ENCODE data around the gene AGT. TPM values are rescaled to one million over a fixed set of nuclear protein-coding genes. Genes with fewer than 3 reads are reported as not detected.
"Not testable (repeated sequence)": the region's sequence is repeated elsewhere in the genome, so short reads cannot be mapped to it uniquely, and the experiment has no call there.

The AGT gene
- total RNA-seq, 1 experiment from 2014 or later: 1.0 TPM

DNA sequence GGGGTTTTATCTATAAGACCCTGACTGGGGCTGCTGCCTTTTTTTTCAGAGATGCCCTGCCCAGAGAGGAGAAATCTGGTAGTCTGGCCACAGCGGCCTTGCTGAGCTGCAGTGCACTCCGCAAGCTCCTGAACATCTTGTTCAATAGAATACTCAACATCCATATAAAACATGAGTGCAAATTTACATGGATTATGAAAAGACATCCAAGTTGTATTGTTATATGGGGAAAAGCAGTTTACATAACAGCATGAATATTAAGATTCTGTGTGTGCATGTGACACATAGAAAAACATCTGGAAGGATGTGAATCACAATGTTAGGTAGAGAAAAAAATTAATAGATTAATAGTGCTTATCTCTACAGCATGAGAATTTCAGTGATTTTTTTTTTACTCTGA, 55.2 kb downstream of the AGT start:
- H3K4me1 Mint-ChIP-seq: peaks cover 14% of the 10 kb centered on the region
- H3K9me3 Mint-ChIP-seq: peaks cover 8% of the 10 kb centered on the region
- TF ChIP-seq SOX15 (CRISPR knock-in tag; IDR thresholded peaks at IDR 0.05) (no peak), E2F4 (CRISPR knock-in tag; IDR thresholded peaks at IDR 0.05; ENCODE audit: borderline replicate concordance, low read depth) (no peak), MYBL2 (CRISPR knock-in tag; IDR thresholded peaks at IDR 0.05) (no peak), AR (CRISPR knock-in tag; IDR thresholded peaks at IDR 0.05) (no peak), IRF2 (CRISPR knock-in tag; IDR thresholded peaks at IDR 0.05; ENCODE audit: borderline replicate concordance, low read depth) (no peak), USF1 (CRISPR knock-in tag; IDR thresholded peaks at IDR 0.05) (no peak), HMGXB4 (CRISPR knock-in tag; IDR thresholded peaks at IDR 0.05) (no peak), ZNF416 (CRISPR knock-in tag; IDR thresholded peaks at IDR 0.05) (no peak), GRHL2 (CRISPR knock-in tag; IDR thresholded peaks at IDR 0.05; ENCODE audit: insufficient replicate concordance, severe bottlenecking) (no peak)
- TF ChIP-seq, protein P1, sequence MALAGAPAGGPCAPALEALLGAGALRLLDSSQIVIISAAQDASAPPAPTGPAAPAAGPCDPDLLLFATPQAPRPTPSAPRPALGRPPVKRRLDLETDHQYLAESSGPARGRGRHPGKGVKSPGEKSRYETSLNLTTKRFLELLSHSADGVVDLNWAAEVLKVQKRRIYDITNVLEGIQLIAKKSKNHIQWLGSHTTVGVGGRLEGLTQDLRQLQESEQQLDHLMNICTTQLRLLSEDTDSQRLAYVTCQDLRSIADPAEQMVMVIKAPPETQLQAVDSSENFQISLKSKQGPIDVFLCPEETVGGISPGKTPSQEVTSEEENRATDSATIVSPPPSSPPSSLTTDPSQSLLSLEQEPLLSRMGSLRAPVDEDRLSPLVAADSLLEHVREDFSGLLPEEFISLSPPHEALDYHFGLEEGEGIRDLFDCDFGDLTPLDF (CRISPR knock-in tag; IDR thresholded peaks at IDR 0.05): no peak
- TF ChIP-seq, protein P2, sequence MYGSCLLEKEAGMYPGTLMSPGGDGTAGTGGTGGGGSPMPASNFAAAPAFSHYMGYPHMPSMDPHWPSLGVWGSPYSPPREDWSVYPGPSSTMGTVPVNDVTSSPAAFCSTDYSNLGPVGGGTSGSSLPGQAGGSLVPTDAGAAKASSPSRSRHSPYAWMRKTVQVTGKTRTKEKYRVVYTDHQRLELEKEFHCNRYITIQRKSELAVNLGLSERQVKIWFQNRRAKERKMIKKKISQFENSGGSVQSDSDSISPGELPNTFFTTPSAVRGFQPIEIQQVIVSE (CRISPR knock-in tag; IDR thresholded peaks at IDR 0.05; ENCODE audit: borderline replicate concordance): no peak
- TF ChIP-seq, protein P3, sequence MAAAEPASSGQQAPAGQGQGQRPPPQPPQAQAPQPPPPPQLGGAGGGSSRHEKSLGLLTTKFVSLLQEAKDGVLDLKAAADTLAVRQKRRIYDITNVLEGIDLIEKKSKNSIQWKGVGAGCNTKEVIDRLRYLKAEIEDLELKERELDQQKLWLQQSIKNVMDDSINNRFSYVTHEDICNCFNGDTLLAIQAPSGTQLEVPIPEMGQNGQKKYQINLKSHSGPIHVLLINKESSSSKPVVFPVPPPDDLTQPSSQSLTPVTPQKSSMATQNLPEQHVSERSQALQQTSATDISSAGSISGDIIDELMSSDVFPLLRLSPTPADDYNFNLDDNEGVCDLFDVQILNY (CRISPR knock-in tag; IDR thresholded peaks at IDR 0.05): no peak
- peaks cover 20% of the 10 kb centered on the region for H3K36me3 Mint-ChIP-seq
- no peak overlapping the region for H3K27ac Mint-ChIP-seq
- H3K27me3 Mint-ChIP-seq (ENCODE audit: low read depth): no peaks in the 10 kb centered on the region
- ChIA-PET CTCF (no interaction called here), POLR2A (no interaction called here)
- H3K4me3 Mint-ChIP-seq: no peak overlapping the region
- DNase-seq (ENCODE audit: low spot score) (no peak), ATAC-seq (no peak)

GRCh38 chr1:230658103-230658502, 55.8 kb downstream of the AGT start:
- CTCF ChIA-PET; DNase-seq (ENCODE audit: low spot score): not testable (repeated sequence)
- TF ChIP-seq GABPB1 (CRISPR knock-in tag; IDR thresholded peaks at IDR 0.05): peak; percentile 37; the same call in 1 of the 2 replicates

GRCh38 chr1:230656719-230657118, 57.2 kb downstream of the AGT start:
- peaks cover 23% of the 10 kb centered on the region for H3K36me3 Mint-ChIP-seq
- H3K4me3 Mint-ChIP-seq; H3K27me3 Mint-ChIP-seq (ENCODE audit: low read depth); H3K27ac Mint-ChIP-seq; DNase-seq (ENCODE audit: low spot score); ATAC-seq; POLR2A ChIA-PET: not testable (repeated sequence)
- CTCF ChIA-PET: interaction anchor here (1.1 kb wide), 1 partner anchor 15 kb away, joined by 5 read pairs; the partner anchor contains the start of gene COG2
- peaks cover 25% of the 10 kb centered on the region for H3K9me3 Mint-ChIP-seq
- H3K4me1 Mint-ChIP-seq: peaks cover 14% of the 10 kb centered on the region

More at GRCh38 chr1:230658103-230658502, 55.8 kb downstream of the AGT start:
- H3K36me3 Mint-ChIP-seq: peaks cover 18% of the 10 kb centered on the region
- ATAC-seq; POLR2A ChIA-PET; H3K27me3 Mint-ChIP-seq (ENCODE audit: low read depth); H3K4me3 Mint-ChIP-seq: not testable (repeated sequence)
- H3K9me3 Mint-ChIP-seq: peaks cover 11% of the 10 kb centered on the region
- H3K27ac Mint-ChIP-seq: peak overlapping the region; percentile 43; the same call in 1 of the 2 replicates
- H3K4me1 Mint-ChIP-seq: peaks cover 14% of the 10 kb centered on the region
